ENCODE data around the gene ZMYM2.

- TF ChIP-seq EP300 (IDR thresholded peaks at IDR 0.05) = no peak
- no peak for TF ChIP-seq CTCF (IDR thresholded peaks at IDR 0.05)
- TF ChIP-seq POLR2AphosphoS5 (IDR thresholded peaks at IDR 0.05) = no peak
- TF ChIP-seq POLR2A (IDR thresholded peaks at IDR 0.05) = no peak
These were observed 94.5 kb downstream of the ZMYM2 start for GRCh38 chr13:20053016-20053415.

Measured in gastroesophageal sphincter (tissue), 3 donors.